ENCODE measurements around the gene IGFALS.

Gene IGFALS

DNA sequence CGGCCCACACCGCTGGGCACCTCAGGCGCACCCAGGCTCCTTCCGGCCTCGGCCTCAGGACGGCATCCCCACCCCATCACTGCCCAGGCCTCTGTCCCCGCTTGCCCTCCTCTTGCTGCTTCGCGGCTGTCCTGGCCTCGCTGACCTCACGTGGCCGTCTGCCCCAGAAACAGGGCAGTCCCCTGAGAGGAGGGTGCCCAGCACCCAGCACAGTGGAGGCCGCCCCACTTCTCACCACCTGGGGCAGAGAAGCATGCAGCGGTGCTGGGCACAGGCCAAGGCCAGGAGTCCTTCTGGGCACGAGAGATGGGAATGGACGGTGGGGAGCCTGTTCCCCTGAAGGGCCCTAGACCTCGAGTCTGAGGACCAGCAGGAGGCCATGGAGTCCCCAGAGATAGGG lies 24.2 kb upstream of the IGFALS start:
- H3K36me3 ChIP-seq (ENCODE audit: insufficient read depth, low read length), result peaks cover 82% of the 10 kb centered on the region
- H3K79me2 ChIP-seq (ENCODE audit: insufficient read depth, low read length), result peaks cover 7% of the 10 kb centered on the region; the same call in 1 of the 2 replicates
- no peak overlapping the region for H3K4me3 ChIP-seq (ENCODE audit: low read depth in 1 of 2, low read length in 2 of 2)
- H4K20me1 ChIP-seq (ENCODE audit: insufficient read depth, low read length), result peaks cover 3% of the 10 kb centered on the region
- no peaks in the 10 kb centered on the region for H3K4me1 ChIP-seq (ENCODE audit: insufficient read depth, low read length)
- DNase-seq (no peak), ATAC-seq (ENCODE audit: insufficient read depth, low read depth) (no peak)
- no peak for TF ChIP-seq EZH2 (IDR thresholded peaks at IDR 0.05; ENCODE audit: borderline replicate concordance, low read depth, low read length, severe bottlenecking)
- TF ChIP-seq, protein P1, sequence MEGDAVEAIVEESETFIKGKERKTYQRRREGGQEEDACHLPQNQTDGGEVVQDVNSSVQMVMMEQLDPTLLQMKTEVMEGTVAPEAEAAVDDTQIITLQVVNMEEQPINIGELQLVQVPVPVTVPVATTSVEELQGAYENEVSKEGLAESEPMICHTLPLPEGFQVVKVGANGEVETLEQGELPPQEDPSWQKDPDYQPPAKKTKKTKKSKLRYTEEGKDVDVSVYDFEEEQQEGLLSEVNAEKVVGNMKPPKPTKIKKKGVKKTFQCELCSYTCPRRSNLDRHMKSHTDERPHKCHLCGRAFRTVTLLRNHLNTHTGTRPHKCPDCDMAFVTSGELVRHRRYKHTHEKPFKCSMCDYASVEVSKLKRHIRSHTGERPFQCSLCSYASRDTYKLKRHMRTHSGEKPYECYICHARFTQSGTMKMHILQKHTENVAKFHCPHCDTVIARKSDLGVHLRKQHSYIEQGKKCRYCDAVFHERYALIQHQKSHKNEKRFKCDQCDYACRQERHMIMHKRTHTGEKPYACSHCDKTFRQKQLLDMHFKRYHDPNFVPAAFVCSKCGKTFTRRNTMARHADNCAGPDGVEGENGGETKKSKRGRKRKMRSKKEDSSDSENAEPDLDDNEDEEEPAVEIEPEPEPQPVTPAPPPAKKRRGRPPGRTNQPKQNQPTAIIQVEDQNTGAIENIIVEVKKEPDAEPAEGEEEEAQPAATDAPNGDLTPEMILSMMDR (IDR thresholded peaks at IDR 0.05; ENCODE audit: borderline replicate concordance, extremely low read depth, low read length, poor library complexity, severe bottlenecking), result no peak
- no peak overlapping the region for H2AFZ ChIP-seq (ENCODE audit: low read depth, low read length)
- no peak overlapping the region for H3K27ac ChIP-seq (ENCODE audit: low read length)
- H3K9ac ChIP-seq (ENCODE audit: low read depth, low read length), result no peak overlapping the region
- no peaks in the 10 kb centered on the region for H3K9me3 ChIP-seq (ENCODE audit: insufficient read depth, low read length, severe bottlenecking)
- H3K27me3 ChIP-seq (ENCODE audit: insufficient read depth, low read length, poor library complexity), result no peaks in the 10 kb centered on the region
- H3K4me2 ChIP-seq (ENCODE audit: insufficient read depth, low read length), result no peak overlapping the region

DNA sequence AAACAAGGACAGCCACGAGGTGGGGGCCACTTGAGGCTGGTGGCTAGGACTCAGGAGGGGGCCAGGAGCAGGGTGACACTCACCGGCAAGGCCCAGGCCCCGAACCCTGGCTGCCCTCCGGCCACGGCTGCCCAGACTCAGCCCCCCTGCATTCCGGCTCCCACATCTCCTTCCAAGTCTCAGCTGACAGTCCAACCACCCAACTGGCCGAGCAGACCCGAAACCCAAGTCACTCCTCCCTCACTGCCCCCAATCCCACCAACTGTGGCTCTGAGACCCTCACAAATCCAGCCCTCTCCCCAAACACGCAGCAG lies 23.7 kb upstream of the IGFALS start:
- H3K4me2 ChIP-seq (ENCODE audit: insufficient read depth, low read length), result no peak overlapping the region
- H3K36me3 ChIP-seq (ENCODE audit: insufficient read depth, low read length), result peaks cover 77% of the 10 kb centered on the region
- DNase-seq, result no peak
- 0 out of 2 replicates have a peak, but pooled peaks cover 3% of the 10 kb centered on the region for H3K79me2 ChIP-seq (ENCODE audit: insufficient read depth, low read length)
- no peak overlapping the region for H3K4me3 ChIP-seq (ENCODE audit: low read depth in 1 of 2, low read length in 2 of 2)
- no peaks in the 10 kb centered on the region for H3K9me3 ChIP-seq (ENCODE audit: insufficient read depth, low read length, severe bottlenecking)
- TF ChIP-seq EZH2 (IDR thresholded peaks at IDR 0.05; ENCODE audit: borderline replicate concordance, low read depth, low read length, severe bottlenecking), result no peak
- TF ChIP-seq, protein P1 (IDR thresholded peaks at IDR 0.05; ENCODE audit: borderline replicate concordance, extremely low read depth, low read length, poor library complexity, severe bottlenecking), result no peak
- H3K4me1 ChIP-seq (ENCODE audit: insufficient read depth, low read length), result no peaks in the 10 kb centered on the region
- H2AFZ ChIP-seq (ENCODE audit: low read depth, low read length), result no peak overlapping the region
- H3K27me3 ChIP-seq (ENCODE audit: insufficient read depth, low read length, poor library complexity), result no peaks in the 10 kb centered on the region
- H3K9ac ChIP-seq (ENCODE audit: low read depth, low read length), result no peak overlapping the region
- no peak for ATAC-seq (ENCODE audit: insufficient read depth, low read depth)
- H3K27ac ChIP-seq (ENCODE audit: low read length), result no peak overlapping the region
- H4K20me1 ChIP-seq (ENCODE audit: insufficient read depth, low read length), result peaks cover 3% of the 10 kb centered on the region

DNA sequence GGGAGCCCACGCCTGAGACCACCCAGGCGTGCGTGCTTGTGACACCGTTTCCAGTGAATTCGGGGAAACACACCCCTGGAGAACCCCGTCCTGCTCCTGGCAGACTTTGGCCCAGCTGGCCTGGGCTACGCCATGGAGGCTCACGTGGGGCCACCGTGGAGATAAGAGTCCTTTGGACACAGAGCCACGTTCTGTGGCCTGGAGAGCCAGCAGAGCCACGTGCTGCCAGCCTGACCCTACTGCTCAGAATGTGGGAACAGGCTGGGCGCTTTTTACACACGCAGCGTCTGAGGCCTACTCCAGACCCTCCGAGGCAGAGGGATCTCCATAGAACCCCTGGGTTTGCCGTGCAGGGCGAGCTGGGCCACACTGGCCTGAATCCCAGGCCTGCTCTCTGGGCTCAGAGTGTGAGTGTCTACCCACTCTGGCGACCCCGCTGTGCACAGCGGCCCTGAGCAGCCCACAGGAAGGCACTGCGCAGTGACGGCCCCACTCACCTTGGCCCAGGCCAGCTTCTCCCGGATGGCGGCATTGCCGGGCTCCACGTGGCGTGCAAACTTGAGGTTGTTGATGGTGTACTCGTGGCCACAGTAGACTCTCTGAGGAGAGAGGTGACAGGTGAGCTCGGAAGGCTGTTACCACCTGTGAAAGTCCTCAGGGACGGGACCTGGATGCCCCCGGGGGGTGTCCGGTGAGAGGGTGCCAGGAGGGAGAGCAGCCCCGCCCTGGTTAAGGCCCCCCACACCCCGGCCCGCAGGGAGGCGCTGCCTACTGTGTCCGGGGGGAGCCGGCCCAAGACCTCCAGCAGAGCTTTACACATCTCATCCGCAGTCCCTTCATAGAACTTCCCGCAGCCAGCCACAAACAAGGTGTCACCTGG lies 23.1 kb upstream of the IGFALS start:
- Histone ChIP-seq H4K20me1 (ENCODE audit: insufficient read depth, low read length) (peaks cover 3% of the 10 kb centered on the region; the same call in 1 of the 2 replicates), H3K36me3 (ENCODE audit: insufficient read depth, low read length) (peaks cover 71% of the 10 kb centered on the region), H3K4me1 (ENCODE audit: insufficient read depth, low read length) (no peaks in the 10 kb centered on the region), H3K4me3 (ENCODE audit: low read depth in 1 of 2, low read length in 2 of 2) (no peak overlapping the region), H3K27ac (ENCODE audit: low read length) (no peak overlapping the region), H3K9me3 (ENCODE audit: insufficient read depth, low read length, severe bottlenecking) (no peaks in the 10 kb centered on the region), H2AFZ (ENCODE audit: low read depth, low read length) (no peak overlapping the region), H3K4me2 (ENCODE audit: insufficient read depth, low read length) (no peak overlapping the region), H3K9ac (ENCODE audit: low read depth, low read length) (no peak overlapping the region), H3K27me3 (ENCODE audit: insufficient read depth, low read length, poor library complexity) (no peaks in the 10 kb centered on the region), H3K79me2 (ENCODE audit: insufficient read depth, low read length) (no peaks in the 10 kb centered on the region)
- ATAC-seq (ENCODE audit: insufficient read depth, low read depth) (no peak), DNase-seq (no peak)
- TF ChIP-seq, protein P1 (IDR thresholded peaks at IDR 0.05; ENCODE audit: borderline replicate concordance, extremely low read depth, low read length, poor library complexity, severe bottlenecking), result no peak
- no peak for TF ChIP-seq EZH2 (IDR thresholded peaks at IDR 0.05; ENCODE audit: borderline replicate concordance, low read depth, low read length, severe bottlenecking)
